Epithelial cell of proximal tubule (primary cell): ENCODE measurements around the gene CCDC61. TPM values are rescaled to one million over a fixed set of nuclear protein-coding genes. Genes with fewer than 3 reads are reported as not detected.

Experiments
- DNase-seq: peaks from one replicate; pipeline ENCODE4 v3.0.0-alpha.2; 2011; ENCODE audit warnings: low read depth
- H3K4me3 ChIP-seq: 2 replicates; pipeline ENCODE4 v1.5.1; 2011; ENCODE audit warnings: low read depth, mild to moderate bottlenecking, low read length
- total RNA-seq: library from RNA; depleted of rRNA; stranded (reverse); fragments of >200 nt; gene quantifications from 2 replicates; pipeline ENCODE4 v1.2.3, GENCODE V29; 2015
- TF ChIP-seq, protein P1 (sequence below): conservative IDR thresholded peaks from 2 replicates; pipeline ENCODE4 v1.5.1; 2012; ENCODE audit warnings: low read depth, mild to moderate bottlenecking, low read length

Gene CCDC61
- total RNA-seq, 1 donor from 2014 or later = 10.1 TPM

DNA sequence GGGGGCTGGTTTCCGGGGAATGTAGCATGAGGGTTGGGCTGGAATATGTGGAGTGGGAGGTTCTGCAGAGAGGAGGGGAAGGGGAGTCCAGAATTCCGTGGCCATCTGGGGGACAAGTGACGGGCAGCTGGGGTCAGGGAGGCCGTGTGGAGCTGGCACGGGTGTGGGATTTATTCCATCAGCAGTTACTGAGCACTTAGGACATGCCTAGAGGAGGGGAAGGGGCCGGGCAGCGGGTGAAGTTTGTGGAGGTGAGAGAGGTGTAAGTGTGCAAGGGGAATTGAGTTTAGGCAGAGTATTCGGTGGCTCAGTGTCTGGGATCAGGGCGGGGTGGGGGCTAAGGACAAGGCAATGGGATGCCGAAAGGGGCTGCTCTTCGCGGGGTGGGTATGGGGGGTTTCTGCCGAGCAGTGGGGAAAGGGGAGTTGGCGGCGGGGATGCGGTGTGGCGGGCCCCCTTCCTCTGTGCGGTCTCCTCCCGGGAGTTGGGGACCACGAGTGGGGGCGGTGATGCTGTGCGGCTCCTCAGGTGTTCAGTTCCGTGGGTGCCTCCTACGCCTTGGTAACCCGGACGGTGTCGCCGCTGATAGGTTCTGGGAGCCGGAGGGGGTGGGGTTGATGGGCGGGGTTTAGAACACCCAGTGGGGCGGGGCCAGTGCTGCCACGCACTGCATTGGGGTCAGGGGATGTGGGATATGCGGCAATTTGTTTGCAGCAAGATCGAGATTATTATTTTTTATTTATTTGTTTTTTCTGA lies 5.4 kb downstream of the CCDC61 start:
- no peak overlapping the region for H3K4me3 ChIP-seq
- DNase-seq = no peak
- TF ChIP-seq, protein P1, sequence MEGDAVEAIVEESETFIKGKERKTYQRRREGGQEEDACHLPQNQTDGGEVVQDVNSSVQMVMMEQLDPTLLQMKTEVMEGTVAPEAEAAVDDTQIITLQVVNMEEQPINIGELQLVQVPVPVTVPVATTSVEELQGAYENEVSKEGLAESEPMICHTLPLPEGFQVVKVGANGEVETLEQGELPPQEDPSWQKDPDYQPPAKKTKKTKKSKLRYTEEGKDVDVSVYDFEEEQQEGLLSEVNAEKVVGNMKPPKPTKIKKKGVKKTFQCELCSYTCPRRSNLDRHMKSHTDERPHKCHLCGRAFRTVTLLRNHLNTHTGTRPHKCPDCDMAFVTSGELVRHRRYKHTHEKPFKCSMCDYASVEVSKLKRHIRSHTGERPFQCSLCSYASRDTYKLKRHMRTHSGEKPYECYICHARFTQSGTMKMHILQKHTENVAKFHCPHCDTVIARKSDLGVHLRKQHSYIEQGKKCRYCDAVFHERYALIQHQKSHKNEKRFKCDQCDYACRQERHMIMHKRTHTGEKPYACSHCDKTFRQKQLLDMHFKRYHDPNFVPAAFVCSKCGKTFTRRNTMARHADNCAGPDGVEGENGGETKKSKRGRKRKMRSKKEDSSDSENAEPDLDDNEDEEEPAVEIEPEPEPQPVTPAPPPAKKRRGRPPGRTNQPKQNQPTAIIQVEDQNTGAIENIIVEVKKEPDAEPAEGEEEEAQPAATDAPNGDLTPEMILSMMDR = no peak

DNA sequence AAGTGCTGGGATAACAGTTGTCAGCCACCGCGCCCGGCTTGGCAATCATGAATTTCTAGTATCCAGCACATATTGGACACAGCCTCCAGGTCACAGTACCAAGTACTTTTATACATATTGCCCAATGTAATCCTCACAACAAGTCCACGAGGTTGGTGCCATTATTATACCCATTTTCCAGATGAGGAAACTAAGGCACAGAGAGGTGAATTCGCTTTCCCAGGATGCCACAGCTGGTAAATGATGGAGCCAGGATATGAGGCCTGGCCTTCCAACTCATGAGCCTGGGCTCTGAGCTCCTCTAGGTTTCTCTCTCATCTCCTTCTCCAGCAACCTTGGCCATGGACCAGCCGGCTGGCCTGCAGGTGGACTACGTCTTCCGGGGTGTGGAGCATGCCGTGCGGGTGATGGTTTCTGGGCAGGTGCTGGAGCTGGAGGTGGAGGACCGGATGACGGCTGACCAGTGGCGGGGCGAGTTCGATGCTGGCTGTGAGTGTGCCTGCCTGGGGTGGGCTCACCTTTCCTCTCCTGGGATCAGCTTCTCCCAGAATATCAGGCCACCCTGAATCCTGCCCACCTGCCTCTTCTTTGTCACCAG lies 7.5 kb downstream of the CCDC61 start:
- H3K4me3 ChIP-seq = no peak overlapping the region
- DNase-seq = no peak
- TF ChIP-seq, protein P1 = no peak

DNA sequence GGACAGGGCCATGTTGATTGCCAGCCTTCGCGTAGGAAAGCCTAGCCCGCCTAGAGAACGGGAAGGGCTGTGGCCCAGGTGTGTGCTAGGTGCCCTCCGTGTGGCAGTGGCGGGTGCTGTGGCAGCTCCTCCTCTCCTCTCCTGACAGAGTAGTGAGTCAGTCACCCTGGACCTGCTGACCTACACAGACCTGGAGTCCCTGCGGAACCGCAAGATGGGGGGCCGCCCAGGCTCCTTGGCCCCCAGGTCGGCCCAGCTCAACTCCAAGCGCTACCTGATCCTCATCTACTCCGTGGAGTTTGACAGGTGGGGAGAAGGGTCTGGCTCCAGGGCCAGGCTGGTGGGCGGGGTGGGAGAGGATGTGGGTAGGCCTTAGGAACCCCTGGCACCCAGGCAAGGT lies 11.1 kb downstream of the CCDC61 start:
- TF ChIP-seq, protein P1 = no peak
- no peak for DNase-seq
- H3K4me3 ChIP-seq = no peak overlapping the region

DNA sequence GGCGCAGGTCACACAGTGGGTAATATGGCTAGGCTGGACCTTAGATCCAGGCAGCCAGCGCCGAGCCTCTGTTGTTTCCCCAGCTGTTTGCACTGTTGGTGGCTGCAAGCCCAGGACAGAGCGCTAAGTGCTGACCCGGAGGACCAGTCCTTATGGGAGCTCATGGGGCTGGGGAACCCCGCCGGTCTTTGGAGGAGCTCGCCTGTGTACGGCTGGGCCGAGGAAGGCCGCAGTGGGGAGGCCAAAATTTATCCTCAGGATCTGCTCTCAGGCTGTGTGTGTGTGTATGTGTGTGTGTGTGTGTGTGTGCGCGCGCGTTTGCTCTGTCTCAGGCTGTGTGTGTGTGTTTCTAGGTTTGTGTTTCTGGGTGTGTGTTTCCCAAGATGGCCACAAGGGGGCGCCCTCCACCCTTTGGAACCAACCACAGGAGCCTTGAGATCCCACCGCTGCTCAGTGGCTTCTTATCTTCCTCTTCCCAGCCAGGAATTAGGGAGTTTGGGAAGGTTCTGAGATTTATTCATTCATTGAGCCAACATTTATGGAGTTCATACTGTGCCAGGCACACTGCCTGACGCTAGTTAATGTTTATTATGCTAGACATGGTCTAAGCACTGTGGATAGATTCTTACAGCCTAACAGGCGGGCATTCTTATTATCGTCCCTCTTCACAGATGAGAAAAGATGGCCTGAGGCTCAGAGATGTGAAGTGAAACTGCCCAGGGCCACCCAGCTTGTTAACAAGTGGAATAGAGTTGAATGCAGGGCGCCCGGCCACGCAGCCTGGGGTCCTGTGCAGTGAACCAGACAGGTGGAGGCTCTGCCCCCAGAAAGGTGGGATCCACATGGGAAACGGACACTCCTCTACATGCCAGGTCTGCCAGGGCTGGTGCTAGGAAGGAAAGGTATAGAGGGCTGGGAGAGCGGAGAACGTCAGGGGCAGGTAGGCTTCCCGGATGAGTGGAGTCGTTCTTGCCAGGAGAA lies 14.6 kb downstream of the CCDC61 start:
- TF ChIP-seq, protein P1 = peak; percentile 84
- DNase-seq = no peak
- no peak overlapping the region for H3K4me3 ChIP-seq

DNA sequence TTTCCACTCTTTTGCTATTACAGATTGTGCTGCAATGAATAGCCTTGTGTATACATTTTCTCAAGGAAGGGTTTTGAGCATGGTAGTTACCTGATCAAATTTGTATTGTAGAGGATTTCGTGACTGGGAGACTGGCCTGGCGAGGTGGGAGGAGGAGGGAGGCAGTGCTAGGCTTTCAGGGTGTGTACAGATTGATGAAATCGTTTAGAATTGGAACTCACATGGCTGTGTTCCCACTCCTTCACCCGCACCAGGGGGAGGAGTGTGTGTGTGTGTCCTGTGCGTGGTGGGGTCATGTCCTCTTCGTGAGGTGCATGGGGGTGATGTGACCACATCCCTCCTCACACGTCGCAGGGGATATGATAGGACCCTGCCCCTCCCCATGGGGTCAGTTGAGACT lies 19.3 kb downstream of the CCDC61 start:
- peak overlapping the region; percentile 38 for H3K4me3 ChIP-seq

DNA sequence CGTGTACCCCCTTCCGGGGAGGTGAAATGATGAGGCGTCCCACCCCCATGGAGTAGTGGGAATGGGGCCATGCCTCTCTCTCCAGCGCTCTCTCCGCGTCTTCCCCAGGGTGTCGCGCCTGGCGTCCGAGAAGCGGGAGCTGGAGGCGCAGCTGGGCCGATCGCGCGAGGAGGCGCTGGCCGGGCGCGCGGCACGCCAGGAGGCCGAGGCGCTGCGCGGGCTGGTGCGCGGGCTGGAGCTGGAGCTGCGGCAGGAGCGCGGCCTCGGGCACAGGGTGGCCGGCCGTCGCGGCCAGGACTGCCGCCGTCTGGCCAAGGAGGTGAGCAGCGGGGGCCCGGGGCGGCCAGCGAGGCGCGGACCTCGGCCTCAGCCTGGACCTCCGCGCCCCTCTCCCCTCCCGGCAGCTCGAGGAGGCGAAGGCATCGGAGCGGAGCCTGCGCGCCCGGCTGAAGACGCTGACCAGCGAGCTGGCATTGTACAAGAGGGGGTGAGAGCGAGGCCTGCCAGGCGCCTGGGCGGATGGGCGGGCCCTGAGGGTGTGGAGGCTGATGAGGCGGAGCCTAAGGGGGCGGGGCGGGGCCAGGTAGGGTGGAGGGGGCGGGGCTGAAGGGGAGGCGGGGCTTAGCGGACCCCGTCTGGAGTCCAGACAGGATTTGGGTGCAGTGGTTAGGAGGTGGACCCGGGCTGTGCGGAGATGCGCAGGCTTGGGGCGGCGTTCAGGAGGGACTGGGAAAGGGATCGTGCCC lies 19.8 kb downstream of the CCDC61 start:
- DNase-seq = no peak
- TF ChIP-seq, protein P1 = no peak
- peak overlapping the region; percentile 38 for H3K4me3 ChIP-seq

More for the DNA sequence above, 19.3 kb downstream of the CCDC61 start:
- TF ChIP-seq, protein P1 = no peak
- no peak for DNase-seq
